ENCODE data around the gene NDST1.

Gene NDST1

GRCh38 chr5:150506571-150507473 lies 1.1 kb upstream of the NDST1 start:
- DNase-seq (ENCODE audit: low read depth): no peak
- H3K4me3 ChIP-seq (ENCODE audit: low read length): no peak overlapping the region
- no peak for TF ChIP-seq CTCF (conservative IDR thresholded peaks at IDR 0.05; ENCODE audit: low read length)

- no peak for DNase-seq (ENCODE audit: low read depth)
- H3K4me3 ChIP-seq (ENCODE audit: low read length): no peak overlapping the region
- TF ChIP-seq CTCF (conservative IDR thresholded peaks at IDR 0.05; ENCODE audit: low read length): no peak
Observed at GRCh38 chr5:150508277-150508640, 328 bp downstream of the NDST1 start.

GRCh38 chr5:150508828-150509227 lies 897 bp downstream of the NDST1 start:
- no peak for DNase-seq (ENCODE audit: low read depth)
- no peak overlapping the region for H3K4me3 ChIP-seq (ENCODE audit: low read length)
- no peak for TF ChIP-seq CTCF (conservative IDR thresholded peaks at IDR 0.05; ENCODE audit: low read length)

GRCh38 chr5:150509992-150510391 lies 2.1 kb downstream of the NDST1 start:
- TF ChIP-seq CTCF (conservative IDR thresholded peaks at IDR 0.05; ENCODE audit: low read length): no peak
- no peak for DNase-seq (ENCODE audit: low read depth)

GRCh38 chr5:150510460-150511263 lies 2.7 kb downstream of the NDST1 start:
- H3K4me3 ChIP-seq (ENCODE audit: low read length): no peak overlapping the region
- TF ChIP-seq CTCF (conservative IDR thresholded peaks at IDR 0.05; ENCODE audit: low read length): 0 out of 2 replicates have a peak, but pooled peaks have one; percentile 8
- peak; percentile 73 for DNase-seq (ENCODE audit: low read depth)

More at GRCh38 chr5:150509992-150510391, 2.1 kb downstream of the NDST1 start:
- no peak overlapping the region for H3K4me3 ChIP-seq (ENCODE audit: low read length)

GRCh38 chr5:150511578-150512367 lies 3.8 kb downstream of the NDST1 start:
- peak; percentile 93 for DNase-seq (ENCODE audit: low read depth)
- H3K4me3 ChIP-seq (ENCODE audit: low read length): no peak overlapping the region; the same call in 1 of the 2 replicates
- TF ChIP-seq CTCF (conservative IDR thresholded peaks at IDR 0.05; ENCODE audit: low read length): no peak

Measured in AG10803 (cell line).